Stimulated activated CD4-positive, alpha-beta T cell treated with anti-CD3 and anti-CD28 coated beads, Interleukin-15, amount 100 ng/mL, for 1 hour (primary cell): ENCODE data around the gene CIC.

Source experiments
- DNase-seq, 2 donors: peaks; one replicate each; pipeline ENCODE4 v3.0.0-alpha.2; 2020; ENCODE audit warnings: low read depth in 1 of 2, low spot score in 1 of 2

Gene CIC

GRCh38 chr19:42306646-42307045 lies 37.6 kb downstream of the CIC start:
- DNase-seq, result no peak

DNA sequence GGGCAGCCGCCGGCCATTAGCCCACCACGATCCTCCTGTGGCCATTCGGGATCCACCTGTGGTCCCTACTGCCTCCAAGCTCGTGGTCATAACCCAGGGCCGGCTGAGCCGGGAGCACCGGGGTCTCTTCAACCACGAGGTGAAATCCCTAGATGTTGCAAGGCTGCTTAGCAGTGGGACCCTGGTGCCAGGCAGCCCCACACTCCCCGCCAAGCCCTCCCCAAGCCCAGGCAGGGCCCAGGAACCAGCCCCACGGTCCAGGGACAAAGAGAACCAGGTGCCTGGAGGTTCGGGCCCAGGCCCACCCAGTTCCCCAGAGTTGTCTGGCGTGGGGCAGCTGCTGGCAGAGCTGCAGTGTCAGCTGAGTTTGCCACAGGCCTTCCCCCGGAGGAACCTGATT lies 40.6 kb downstream of the CIC start:
- no peak for DNase-seq

DNA sequence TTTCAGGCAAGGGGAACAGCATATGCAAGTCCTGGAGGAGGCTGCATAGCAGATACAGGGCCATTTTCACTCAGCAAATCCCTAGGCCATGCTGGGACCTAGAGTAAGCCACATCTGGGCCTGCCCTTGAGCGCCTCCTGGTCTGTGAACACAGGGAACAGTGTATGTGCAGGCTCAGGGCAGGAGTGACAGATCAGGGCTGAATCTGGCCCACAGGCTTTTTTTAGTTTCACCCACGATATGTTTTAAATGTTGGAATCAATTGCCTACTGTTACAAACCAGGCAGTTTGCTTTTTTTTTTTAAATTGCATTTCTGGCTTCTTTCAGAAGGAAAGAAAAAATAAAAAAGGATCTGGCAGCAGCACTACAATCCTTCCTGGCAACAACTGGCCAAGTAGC lies 42.6 kb downstream of the CIC start:
- DNase-seq, result no peak

DNA sequence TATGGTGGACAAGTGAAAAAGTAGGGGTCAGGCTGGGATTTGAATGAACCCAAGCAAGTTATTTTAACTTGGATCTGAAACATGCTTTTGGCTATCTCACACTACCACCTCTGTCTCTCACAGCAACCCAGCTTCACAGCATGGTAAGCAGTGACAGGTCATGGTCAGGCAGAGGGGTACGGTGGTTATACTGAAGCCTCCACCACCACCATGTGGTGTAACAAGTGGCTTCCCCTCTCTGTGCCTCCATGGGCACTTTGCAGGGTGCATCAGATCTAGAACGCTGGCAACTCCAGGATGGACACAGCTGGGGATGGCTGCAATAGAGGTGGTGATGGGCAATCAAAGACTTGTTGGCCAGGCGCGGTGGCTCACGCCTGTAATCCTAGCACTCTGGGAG lies 43.3 kb downstream of the CIC start:
- DNase-seq, result no peak

- DNase-seq, result peak in 1 of 2 donors; percentile 23
Observed at GRCh38 chr19:42313096-42313839, 44.2 kb downstream of the CIC start, which contains the start of gene TMEM145. TMEM145 (plus strand) TSS chr19:42313309; CDS start chr19:42313377, 68 bp downstream.

DNA sequence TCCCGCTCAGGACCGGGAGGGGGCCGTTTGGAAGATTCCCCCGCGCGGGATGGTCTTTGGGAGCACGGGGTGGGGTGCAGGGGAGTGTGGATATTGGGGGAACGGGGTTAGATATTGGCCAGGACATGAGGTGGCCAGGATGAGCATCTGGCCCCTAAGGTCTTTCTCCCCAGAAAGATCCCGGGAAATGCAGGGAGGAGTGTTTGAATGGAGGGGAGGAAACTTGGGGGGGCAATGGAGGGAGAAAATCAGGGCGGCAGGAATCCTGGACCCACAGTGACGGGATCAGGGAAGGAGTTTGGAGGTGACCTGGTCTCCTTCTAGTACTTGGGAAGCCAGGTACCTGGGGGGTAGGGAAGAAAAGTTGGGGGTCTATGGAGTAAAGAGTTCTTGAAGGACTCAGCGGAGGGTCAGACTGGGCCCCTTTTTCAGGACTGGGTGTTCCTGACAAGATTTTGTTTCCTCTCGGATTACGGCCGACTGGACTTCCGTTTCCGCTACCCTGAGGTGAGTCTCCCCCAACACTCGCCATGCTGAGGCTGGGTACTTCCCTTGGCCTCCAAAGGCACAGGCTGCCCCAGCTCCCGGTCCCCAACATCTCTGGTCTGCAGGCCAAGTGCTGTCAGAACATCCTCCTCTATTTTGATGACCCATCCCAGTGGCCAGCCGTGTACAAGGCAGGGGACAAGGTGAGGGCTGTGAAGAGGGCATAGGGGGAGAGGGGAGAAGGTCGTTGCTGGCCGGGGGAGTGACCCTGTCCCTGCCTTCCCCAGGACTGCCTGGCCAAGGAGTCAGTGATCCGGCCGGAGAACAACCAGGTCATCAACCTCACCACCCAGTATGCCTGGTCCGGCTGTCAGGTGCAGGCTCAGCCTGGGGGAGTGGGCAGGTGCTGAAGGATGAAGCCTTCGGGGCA lies 45.0 kb downstream of the CIC start:
- DNase-seq, result no peak

- no peak for DNase-seq
Observed at GRCh38 chr19:42315024-42315423, 46.0 kb downstream of the CIC start.

DNA sequence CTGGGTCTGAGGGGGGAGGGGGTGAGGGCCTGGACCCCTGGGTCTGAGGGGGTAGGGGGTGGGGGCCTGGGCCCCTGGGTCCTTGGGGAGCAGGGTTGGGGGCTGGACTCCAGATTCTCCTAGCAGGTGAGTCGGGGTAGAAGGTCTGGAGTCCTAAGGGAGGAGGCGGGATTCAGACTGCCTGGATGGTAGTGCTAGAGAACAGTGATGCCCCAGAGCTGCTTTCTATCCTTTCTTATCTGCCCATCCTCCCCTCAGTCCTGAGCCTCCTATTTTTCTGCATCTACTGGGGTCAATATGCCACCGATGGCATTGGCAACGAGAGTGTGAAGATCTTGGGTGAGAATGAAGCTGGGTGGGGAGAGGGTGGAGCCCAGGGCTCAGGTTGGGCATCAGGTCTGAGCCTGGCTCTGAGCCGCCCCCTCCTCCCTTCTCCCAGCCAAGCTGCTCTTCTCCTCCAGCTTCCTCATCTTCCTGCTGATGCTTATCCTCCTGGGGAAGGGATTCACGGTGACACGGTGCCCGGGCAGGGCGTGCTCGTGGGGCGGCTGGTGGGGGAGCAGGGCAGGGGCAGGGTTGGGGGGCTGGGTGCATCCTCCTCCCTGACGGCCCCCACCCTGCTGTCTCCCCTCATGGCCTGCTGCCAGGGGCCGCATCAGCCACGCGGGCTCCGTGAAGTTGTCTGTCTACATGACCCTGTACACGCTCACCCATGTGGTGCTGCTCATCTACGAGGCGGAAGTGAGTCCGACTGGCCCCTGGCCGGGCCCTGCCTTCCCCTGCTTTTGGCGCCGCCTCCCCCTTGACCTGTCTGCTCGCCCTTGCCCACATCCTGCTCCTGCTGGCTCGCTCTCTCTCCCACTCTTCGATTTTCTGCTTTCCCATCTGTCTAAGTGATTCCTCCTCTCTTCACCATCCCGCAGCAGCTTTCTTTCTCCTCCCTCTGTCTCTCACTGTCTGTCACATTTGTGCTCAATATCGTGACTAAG lies 47.5 kb downstream of the CIC start:
- no peak for DNase-seq

GRCh38 chr19:42317535-42317934 lies 48.5 kb downstream of the CIC start:
- DNase-seq, result no peak

DNA sequence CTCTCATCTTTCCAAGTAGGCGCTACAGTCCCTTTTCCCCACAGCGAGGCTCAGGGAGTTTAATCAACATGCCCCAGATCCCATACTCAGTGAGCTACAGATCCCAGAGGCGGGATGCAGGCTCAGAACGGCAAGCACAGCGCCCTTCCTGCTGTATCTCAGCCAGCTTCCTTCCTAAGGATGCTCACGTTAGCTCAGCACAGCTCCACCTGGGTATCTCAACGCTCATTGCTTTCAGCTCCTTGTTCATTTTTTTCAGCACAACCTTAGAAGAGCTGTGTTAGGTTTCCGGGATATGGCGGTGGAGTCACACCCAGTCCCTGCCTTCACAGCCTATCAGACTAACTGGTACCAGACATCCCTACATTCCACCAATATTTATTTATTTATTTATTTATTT lies 53.3 kb downstream of the CIC start:
- no peak for DNase-seq

DNA sequence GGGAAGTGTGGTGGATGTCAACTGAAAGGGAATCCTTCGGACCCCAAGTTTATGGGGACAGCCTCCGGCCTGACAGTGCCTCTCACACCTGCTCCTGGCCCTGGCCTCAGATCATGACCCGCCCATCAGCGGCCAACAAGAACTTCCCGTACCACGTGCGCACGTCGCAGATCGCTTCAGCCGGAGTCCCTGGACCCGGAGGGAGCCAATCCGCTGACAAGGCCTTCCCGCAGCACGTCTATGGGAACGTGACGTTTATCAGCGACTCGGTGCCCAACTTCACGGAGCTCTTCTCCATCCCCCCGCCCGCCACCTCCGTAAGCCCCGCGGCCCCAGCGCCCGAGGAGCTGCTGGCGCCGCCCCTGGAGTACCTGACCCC lies 54.4 kb downstream of the CIC start:
- no peak for DNase-seq

- DNase-seq, result no peak
Observed at GRCh38 chr19:42323852-42324654, 55.0 kb downstream of the CIC start.

- DNase-seq, result no peak
Observed at GRCh38 chr19:42324655-42325307, 55.7 kb downstream of the CIC start.

DNA sequence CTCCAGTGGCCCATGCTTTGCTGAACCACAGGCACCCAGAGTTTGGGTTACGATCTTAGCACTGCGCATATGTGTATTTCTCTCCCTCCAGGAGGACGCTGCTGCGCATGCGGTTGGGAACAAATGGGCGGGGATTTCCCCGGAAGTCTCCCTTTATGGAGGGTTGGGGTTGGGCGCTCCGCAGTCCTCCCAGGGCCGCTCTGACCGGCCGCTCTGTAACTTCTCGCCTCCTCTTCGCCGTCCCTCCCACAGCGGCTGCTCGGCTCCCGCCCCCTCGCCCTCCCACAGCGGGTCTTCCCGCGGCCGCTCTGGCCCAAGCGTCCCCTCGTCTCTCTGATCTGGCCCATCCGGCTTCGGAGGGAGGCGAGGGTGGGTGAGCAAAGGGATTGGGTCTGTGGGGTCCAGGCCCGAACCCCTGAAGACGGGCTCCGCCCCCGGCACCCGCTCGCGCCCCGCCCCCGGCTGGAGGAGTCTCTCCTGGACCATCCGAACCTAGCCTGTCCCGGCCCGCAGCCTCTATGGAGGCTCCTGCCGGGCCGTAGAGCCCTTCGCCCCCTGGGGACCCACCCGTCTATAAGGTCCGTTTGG lies 56.4 kb downstream of the CIC start, which contains the start of gene MEGF8:
MEGF8 (plus strand) TSS at position 328 of the 588 bp plus-strand sequence. CDS start 609 bp downstream, outside the sequence.
- DNase-seq, result peak; percentile 96 to 98

GRCh38 chr19:42325896-42326771 lies 57.1 kb downstream of the CIC start:
- no peak for DNase-seq

DNA sequence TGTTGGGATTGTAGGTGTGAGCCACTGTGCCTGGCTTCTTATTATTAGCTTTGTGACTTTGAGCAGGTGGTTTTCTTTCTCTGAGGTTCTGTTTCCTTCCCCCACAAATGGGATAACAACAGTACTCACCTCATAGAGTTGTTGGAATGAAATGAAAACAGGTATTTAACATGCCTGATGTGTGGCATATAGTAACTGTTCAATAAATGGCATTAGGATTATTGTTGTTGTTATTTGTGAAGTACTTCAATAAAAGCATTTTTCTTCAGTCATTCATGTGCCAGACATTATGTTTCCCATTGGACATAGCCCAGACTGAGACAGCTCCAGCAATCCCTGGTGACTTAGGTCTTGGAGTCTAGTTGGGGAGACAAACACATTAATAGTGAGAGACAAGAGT lies 57.9 kb downstream of the CIC start:
- no peak for DNase-seq

DNA sequence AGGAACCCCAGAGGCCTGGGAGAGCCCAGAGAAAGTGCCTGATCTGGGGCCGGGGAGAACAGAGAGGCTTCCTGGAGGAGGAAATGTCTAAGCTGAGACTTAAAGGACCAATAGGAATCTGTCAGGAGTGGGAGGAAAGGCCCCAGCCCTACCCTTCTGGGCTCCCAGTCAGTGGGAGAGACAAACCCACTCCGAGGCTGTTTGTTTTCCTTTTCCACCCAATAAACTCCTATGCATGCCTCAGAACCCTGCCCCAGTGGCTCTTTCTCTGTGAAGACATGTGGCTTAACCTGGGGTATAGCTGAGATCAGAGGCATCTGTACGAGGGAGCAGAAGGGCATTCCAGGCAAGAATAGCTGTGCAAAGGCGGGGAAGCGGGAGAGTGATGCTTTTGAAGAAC lies 58.3 kb downstream of the CIC start:
- DNase-seq, result no peak

DNA sequence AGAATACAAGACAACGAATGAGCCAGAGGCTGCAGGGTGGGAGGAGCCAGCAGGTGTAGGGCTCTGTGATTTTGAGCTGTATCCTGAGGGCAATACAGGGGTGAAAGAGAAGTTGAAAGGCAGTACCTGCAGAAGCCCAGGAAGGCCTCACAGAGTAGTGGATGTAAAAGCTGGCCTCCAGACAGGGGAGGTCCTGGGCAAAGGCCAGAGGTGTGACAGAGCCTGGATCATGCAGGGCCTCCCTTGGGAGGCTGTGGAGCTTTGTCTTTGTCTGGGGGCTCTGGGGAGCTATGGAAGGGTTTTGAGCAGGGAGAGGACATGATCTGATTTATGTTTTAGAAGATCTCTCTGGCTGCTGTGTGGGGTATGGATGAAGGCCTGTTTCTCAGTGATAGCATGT lies 59.1 kb downstream of the CIC start:
- no peak for DNase-seq
